Body of pancreas (tissue), 4 donors: ENCODE results near the gene OR52E4.

Experiments used
- POLR2A ChIP-seq, 3 donors: fragments of 450-650 bp; IDR thresholded peaks; one replicate each; pipeline ENCODE4 v1.6.1; 2016; ENCODE audit warnings: antibody characterized with exemption in 3 of 3, mild to moderate bottlenecking in 2 of 3
- TF ChIP-seq, protein P1 (sequence below), 7 experiments: fragments of 450-650 bp in 4 of 7; fragments of 200-600 bp in 3 of 7; sonication (generic) in 3 of 7; IDR thresholded peaks; one replicate each; pipeline ENCODE4 v1.5.1; 2016 to 2019; ENCODE audit warnings: antibody characterized with exemption in 7 of 7

DNA sequence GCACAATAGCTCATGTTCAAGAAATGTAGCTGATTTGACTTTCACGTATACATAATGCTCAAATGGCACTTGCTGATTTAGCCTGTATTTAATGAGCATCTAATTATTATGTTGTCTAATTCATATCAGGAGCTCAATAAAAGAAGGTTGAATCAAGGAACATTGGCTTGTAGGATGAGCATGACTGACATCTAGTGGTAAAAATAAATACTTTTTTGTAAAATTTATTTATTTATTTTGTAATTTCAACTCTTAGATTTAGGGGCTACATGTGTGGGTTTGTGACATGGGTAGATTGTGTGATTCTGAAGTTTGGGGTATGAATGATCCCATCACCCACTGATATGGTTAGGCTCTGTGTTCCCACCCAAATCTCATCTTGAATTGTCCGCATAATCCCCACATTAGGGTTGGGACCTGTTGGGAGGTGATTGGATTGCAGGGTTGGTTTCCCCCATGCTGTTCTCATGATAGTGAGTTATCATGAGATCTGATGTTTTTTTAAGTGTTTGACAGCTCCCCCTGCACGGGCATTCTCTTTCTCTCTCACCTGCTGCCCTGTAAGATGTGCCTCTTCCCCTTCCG is 10.9 kb downstream of the OR52E4 start:
- TF ChIP-seq, protein P1, sequence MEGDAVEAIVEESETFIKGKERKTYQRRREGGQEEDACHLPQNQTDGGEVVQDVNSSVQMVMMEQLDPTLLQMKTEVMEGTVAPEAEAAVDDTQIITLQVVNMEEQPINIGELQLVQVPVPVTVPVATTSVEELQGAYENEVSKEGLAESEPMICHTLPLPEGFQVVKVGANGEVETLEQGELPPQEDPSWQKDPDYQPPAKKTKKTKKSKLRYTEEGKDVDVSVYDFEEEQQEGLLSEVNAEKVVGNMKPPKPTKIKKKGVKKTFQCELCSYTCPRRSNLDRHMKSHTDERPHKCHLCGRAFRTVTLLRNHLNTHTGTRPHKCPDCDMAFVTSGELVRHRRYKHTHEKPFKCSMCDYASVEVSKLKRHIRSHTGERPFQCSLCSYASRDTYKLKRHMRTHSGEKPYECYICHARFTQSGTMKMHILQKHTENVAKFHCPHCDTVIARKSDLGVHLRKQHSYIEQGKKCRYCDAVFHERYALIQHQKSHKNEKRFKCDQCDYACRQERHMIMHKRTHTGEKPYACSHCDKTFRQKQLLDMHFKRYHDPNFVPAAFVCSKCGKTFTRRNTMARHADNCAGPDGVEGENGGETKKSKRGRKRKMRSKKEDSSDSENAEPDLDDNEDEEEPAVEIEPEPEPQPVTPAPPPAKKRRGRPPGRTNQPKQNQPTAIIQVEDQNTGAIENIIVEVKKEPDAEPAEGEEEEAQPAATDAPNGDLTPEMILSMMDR (IDR thresholded peaks at IDR 0.05), result peak in 6 of 7 experiments; percentile 18 to 33 (median 24)
- TF ChIP-seq POLR2A (IDR thresholded peaks at IDR 0.05), result no peak
